ENCODE measurements around the gene KIF24. TPM values are rescaled to one million over a fixed set of nuclear protein-coding genes. Genes with fewer than 3 reads are reported as not detected.
A peak's percentile ranks its signal among the peaks of the same experiment; 100 is the strongest.
"Not testable (repeated sequence)": the region's sequence is repeated elsewhere in the genome, so short reads cannot be mapped to it uniquely, and the experiment has no call there.

The KIF24 gene
- total RNA-seq, 1 experiment from 2014 or later, result 3.9 TPM

- ChIA-PET CTCF (no interaction called here), POLR2A (no interaction called here)
- no peaks in the 10 kb centered on the region for H3K36me3 ChIP-seq (ENCODE audit: control insufficient read depth, insufficient read depth, low read length)
- no peaks in the 10 kb centered on the region for H3K27me3 Mint-ChIP-seq (ENCODE audit: insufficient read depth, unreplicated experiment)
- no peaks in the 10 kb centered on the region for H3K4me1 Mint-ChIP-seq (ENCODE audit: low read depth, unreplicated experiment)
- peak in 1 of 2 experiments; percentile 13 for DNase-seq
- intact Hi-C loops (cut with micrococcal nuclease; ENCODE audit: unreplicated experiment), result no loop called here
- TF ChIP-seq, protein P1, sequence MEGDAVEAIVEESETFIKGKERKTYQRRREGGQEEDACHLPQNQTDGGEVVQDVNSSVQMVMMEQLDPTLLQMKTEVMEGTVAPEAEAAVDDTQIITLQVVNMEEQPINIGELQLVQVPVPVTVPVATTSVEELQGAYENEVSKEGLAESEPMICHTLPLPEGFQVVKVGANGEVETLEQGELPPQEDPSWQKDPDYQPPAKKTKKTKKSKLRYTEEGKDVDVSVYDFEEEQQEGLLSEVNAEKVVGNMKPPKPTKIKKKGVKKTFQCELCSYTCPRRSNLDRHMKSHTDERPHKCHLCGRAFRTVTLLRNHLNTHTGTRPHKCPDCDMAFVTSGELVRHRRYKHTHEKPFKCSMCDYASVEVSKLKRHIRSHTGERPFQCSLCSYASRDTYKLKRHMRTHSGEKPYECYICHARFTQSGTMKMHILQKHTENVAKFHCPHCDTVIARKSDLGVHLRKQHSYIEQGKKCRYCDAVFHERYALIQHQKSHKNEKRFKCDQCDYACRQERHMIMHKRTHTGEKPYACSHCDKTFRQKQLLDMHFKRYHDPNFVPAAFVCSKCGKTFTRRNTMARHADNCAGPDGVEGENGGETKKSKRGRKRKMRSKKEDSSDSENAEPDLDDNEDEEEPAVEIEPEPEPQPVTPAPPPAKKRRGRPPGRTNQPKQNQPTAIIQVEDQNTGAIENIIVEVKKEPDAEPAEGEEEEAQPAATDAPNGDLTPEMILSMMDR (IDR thresholded peaks at IDR 0.05; ENCODE audit: insufficient read depth in 1 of 2, low read depth in 1 of 2, low read length in 1 of 2, severe bottlenecking in 1 of 2, unreplicated experiment in 1 of 2), result no peak
- H3K4me3 ChIP-seq (ENCODE audit: low read depth, low read length), result no peak overlapping the region
- H3K4me1 ChIP-seq, result no peaks in the 10 kb centered on the region
- BruUV-seq (replicated peaks), result no TSS peak
- H3K4me3 Mint-ChIP-seq (ENCODE audit: unreplicated experiment), result no peak overlapping the region
- no peaks in the 10 kb centered on the region for H3K27me3 ChIP-seq (replicated peaks; ENCODE audit: control insufficient read depth, insufficient read depth, low read length)
- peaks cover 5% of the 10 kb centered on the region; the same call in 1 of the 2 replicates for H3K9me3 ChIP-seq
- H3K27ac Mint-ChIP-seq (ENCODE audit: unreplicated experiment), result no peak overlapping the region
- peaks cover 10% of the 10 kb centered on the region for H3K9me3 Mint-ChIP-seq (ENCODE audit: unreplicated experiment)
- H3K36me3 Mint-ChIP-seq (ENCODE audit: insufficient read depth, unreplicated experiment), result peaks cover 6% of the 10 kb centered on the region
These were observed 33.6 kb upstream of the KIF24 start for GRCh38 chr9:34362614-34363214.

GRCh38 chr9:34352957-34353356, 23.9 kb upstream of the KIF24 start:
- not testable (repeated sequence) for BruUV-seq (replicated peaks)

GRCh38 chr9:34352122-34352652, 23.1 kb upstream of the KIF24 start:
- H3K9me3 ChIP-seq; H3K9me3 Mint-ChIP-seq (ENCODE audit: unreplicated experiment); BruUV-seq (replicated peaks); H3K36me3 Mint-ChIP-seq (ENCODE audit: insufficient read depth, unreplicated experiment); H3K4me3 ChIP-seq (ENCODE audit: low read depth, low read length); H3K27me3 Mint-ChIP-seq (ENCODE audit: insufficient read depth, unreplicated experiment); H3K27me3 ChIP-seq (replicated peaks; ENCODE audit: control insufficient read depth, insufficient read depth, low read length); H3K36me3 ChIP-seq (ENCODE audit: control insufficient read depth, insufficient read depth, low read length); H3K27ac Mint-ChIP-seq (ENCODE audit: unreplicated experiment): not testable (repeated sequence)
- ChIA-PET CTCF (interaction anchor here (0.6 to 1.0 kb wide), 9 partner anchors 14 to 132 kb away, joined by 3 to 11 read pairs (median 4); no protein-coding TSS in a partner anchor), POLR2A (interaction anchor here (0.6 to 1.1 kb wide), 4 partner anchors 22 to 268 kb away, joined by 3 to 8 read pairs (median 4); partner anchors contain the start of gene MYORG)
- Mint-ChIP-seq H3K4me3 (ENCODE audit: unreplicated experiment) (peak overlapping the region; percentile 14), H3K4me1 (ENCODE audit: low read depth, unreplicated experiment) (peaks cover 12% of the 10 kb centered on the region)
- H3K4me1 ChIP-seq, result peaks cover 11% of the 10 kb centered on the region; the same call in 1 of the 2 replicates
- intact Hi-C loops (cut with micrococcal nuclease; ENCODE audit: unreplicated experiment), result loop anchor here (1.0 kb wide), 2 partner anchors 20 to 23 kb away; no protein-coding TSS in a partner anchor
- peak; percentile 32 to 46 for DNase-seq

More at GRCh38 chr9:34352957-34353356, 23.9 kb upstream of the KIF24 start:
- not testable (repeated sequence) for H3K4me3 ChIP-seq (ENCODE audit: low read depth, low read length); H3K9me3 ChIP-seq; H3K27me3 Mint-ChIP-seq (ENCODE audit: insufficient read depth, unreplicated experiment); H3K27ac Mint-ChIP-seq (ENCODE audit: unreplicated experiment); H3K4me1 Mint-ChIP-seq (ENCODE audit: low read depth, unreplicated experiment); H3K27me3 ChIP-seq (replicated peaks; ENCODE audit: control insufficient read depth, insufficient read depth, low read length); H3K36me3 ChIP-seq (ENCODE audit: control insufficient read depth, insufficient read depth, low read length); H3K36me3 Mint-ChIP-seq (ENCODE audit: insufficient read depth, unreplicated experiment); DNase-seq
- CTCF ChIA-PET, result interaction anchor here (0.7 to 1.0 kb wide), 2 partner anchors 22 to 51 kb away, joined by 4 read pairs; no protein-coding TSS in a partner anchor
- POLR2A ChIA-PET, result interaction anchor here (1.1 kb wide), 1 partner anchor 24 kb away, joined by 8 read pairs; the partner anchor contains the start of gene MYORG
- peaks cover 11% of the 10 kb centered on the region; the same call in 1 of the 2 replicates for H3K4me1 ChIP-seq
- peak overlapping the region; percentile 14 for H3K4me3 Mint-ChIP-seq (ENCODE audit: unreplicated experiment)
- intact Hi-C loops (cut with micrococcal nuclease; ENCODE audit: unreplicated experiment), result loop anchor here (1.0 kb wide), 2 partner anchors 21 to 22 kb away; no protein-coding TSS in a partner anchor
- H3K9me3 Mint-ChIP-seq (ENCODE audit: unreplicated experiment), result peaks cover 15% of the 10 kb centered on the region

DNA sequence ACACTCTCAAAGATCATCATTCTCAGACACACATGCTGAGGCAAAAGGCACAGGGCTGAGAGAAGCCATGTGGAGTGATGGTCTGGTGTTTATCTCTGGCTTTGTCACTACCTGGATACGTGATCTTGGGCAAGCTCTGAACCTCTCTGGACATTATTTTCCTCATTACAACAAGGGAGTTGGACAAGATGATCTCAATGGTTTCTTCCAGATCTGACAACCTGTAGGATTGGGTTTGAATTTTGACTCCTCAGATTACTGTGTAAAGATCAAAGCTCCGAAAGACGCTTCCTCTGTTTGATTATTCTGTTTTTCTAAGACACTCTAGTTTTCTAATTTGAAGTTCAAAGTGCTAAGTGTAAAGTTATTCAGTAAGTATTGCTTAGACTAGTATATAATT, 20.3 kb upstream of the KIF24 start:
- H3K27me3 ChIP-seq (replicated peaks; ENCODE audit: control insufficient read depth, insufficient read depth, low read length), result no peaks in the 10 kb centered on the region
- no peaks in the 10 kb centered on the region for H3K36me3 ChIP-seq (ENCODE audit: control insufficient read depth, insufficient read depth, low read length)
- Mint-ChIP-seq H3K9me3 (ENCODE audit: unreplicated experiment) (no peaks in the 10 kb centered on the region), H3K36me3 (ENCODE audit: insufficient read depth, unreplicated experiment) (peaks cover 5% of the 10 kb centered on the region), H3K27ac (ENCODE audit: unreplicated experiment) (no peak overlapping the region), H3K4me3 (ENCODE audit: unreplicated experiment) (no peak overlapping the region), H3K4me1 (ENCODE audit: low read depth, unreplicated experiment) (peaks cover 19% of the 10 kb centered on the region), H3K27me3 (ENCODE audit: insufficient read depth, unreplicated experiment) (no peaks in the 10 kb centered on the region)
- peaks cover 28% of the 10 kb centered on the region for H3K4me1 ChIP-seq
- TF ChIP-seq, protein P1 (IDR thresholded peaks at IDR 0.05; ENCODE audit: insufficient read depth in 1 of 2, low read depth in 1 of 2, low read length in 1 of 2, severe bottlenecking in 1 of 2, unreplicated experiment in 1 of 2), result no peak
- BruUV-seq (replicated peaks), result no TSS peak
- ChIA-PET CTCF (no interaction called here), POLR2A (no interaction called here)
- H3K4me3 ChIP-seq (ENCODE audit: low read depth, low read length), result no peak overlapping the region
- no peak for DNase-seq
- intact Hi-C loops (cut with micrococcal nuclease; ENCODE audit: unreplicated experiment), result no loop called here
- H3K9me3 ChIP-seq, result 0 out of 2 replicates have a peak, but pooled peaks cover 2% of the 10 kb centered on the region
